K562 (cell line): ENCODE data around the gene MTG2. TPM values are rescaled to one million over a fixed set of nuclear protein-coding genes. Genes with fewer than 3 reads are reported as not detected.

Experiments used
- CEBPG ChIP-seq, 3 experiments: fragments of 200-800 bp in 1 of 3; sonication (Bioruptor generic) in 1 of 3; sonication (generic) in 1 of 3; formaldehyde crosslinking in 1 of 3; IDR thresholded peaks in 2 of 3; conservative IDR thresholded peaks in 1 of 3; 2 replicates each; pipeline versions ENCODE4 v1.6.1 to v1.8.0; 2016 to 2022; ENCODE audit warnings: missing compliant biosample characterization in 2 of 3, missing genetic modification characterization in 2 of 3, mild to moderate bottlenecking in 1 of 3, missing genetic modification reagents in 1 of 3
- HMGXB4 ChIP-seq: sonication (generic); formaldehyde crosslinking; IDR thresholded peaks from 2 replicates; pipeline ENCODE4 v1.8.1; 2023; ENCODE audit warnings: mild to moderate bottlenecking, missing genetic modification reagents
- IRF1 ChIP-seq: sonication (generic); formaldehyde crosslinking; IDR thresholded peaks from 2 replicates; pipeline ENCODE4 v1.8.0; 2022; ENCODE audit warnings: missing genetic modification reagents, mild to moderate bottlenecking, borderline replicate concordance
- MNT ChIP-seq, 2 experiments: fragments of 450-650 bp; conservative IDR thresholded peaks; 2 replicates each; pipeline ENCODE4 v1.6.1; 2017; ENCODE audit warnings: mild to moderate bottlenecking in 2 of 2, moderate library complexity in 2 of 2
- SNAPC5 ChIP-seq: fragments of 250-450 bp; sonication (Bioruptor Pico); IDR thresholded peaks from 2 replicates; pipeline ENCODE4 v1.8.0; 2021; ENCODE audit warnings: moderate library complexity, mild to moderate bottlenecking, inconsistent platforms
- SRF ChIP-seq, 2 experiments: fragments of 250-450, 450-650 bp in 1 of 2; sonication (Bioruptor Pico) in 1 of 2; sonication (generic) in 1 of 2; formaldehyde crosslinking; IDR thresholded peaks; 2 replicates each; pipeline versions ENCODE4 v1.5.0 to v1.5.1; 2020 to 2022; ENCODE audit warnings: mild to moderate bottlenecking in 1 of 2, missing genetic modification reagents in 1 of 2
- TAF1 ChIP-seq: IDR thresholded peaks from 2 replicates; pipeline ENCODE4 v1.6.1; 2011; ENCODE audit warnings: mild to moderate bottlenecking, low read length, moderate library complexity; ENCODE audit not compliant: insufficient read depth, control insufficient read depth, severe bottlenecking; ENCODE audit errors: extremely low read depth
- UBTF ChIP-seq, 2 experiments: IDR thresholded peaks; 2 replicates each; pipeline ENCODE4 v1.6.1; 2012; ENCODE audit warnings: improper control_type of control experiment in 2 of 2, low read depth in 2 of 2, low read length in 2 of 2, borderline replicate concordance in 1 of 2
- VEZF1 ChIP-seq: fragments of 200-800 bp; sonication (Bioruptor generic); IDR thresholded peaks from 2 replicates; pipeline ENCODE4 v1.6.1; 2017; ENCODE audit warnings: missing genetic modification characterization, missing compliant biosample characterization
- ZNF175 ChIP-seq: fragments of 200-800 bp; sonication (Bioruptor generic); IDR thresholded peaks from 2 replicates; pipeline ENCODE4 v1.6.1; 2016; ENCODE audit warnings: low read depth, mild to moderate bottlenecking, missing genetic modification characterization, missing compliant biosample characterization
- ZNF280A ChIP-seq: fragments of 450-650 bp; IDR thresholded peaks from 2 replicates; pipeline ENCODE4 v1.6.1; 2018; ENCODE audit warnings: mild to moderate bottlenecking, low read depth; ENCODE audit not compliant: partially characterized antibody
- ZNF347 ChIP-seq: fragments of 450-650 bp; formaldehyde crosslinking; IDR thresholded peaks from 2 replicates; pipeline ENCODE4 v1.4.0; 2020; ENCODE audit warnings: low read depth, mild to moderate bottlenecking, moderate library complexity
- polyA plus RNA-seq, 8 experiments: library from polyadenylated mRNA; depleted of rRNA in 4 of 8; stranded (reverse) in 5 of 8; unstranded in 3 of 8; fragments of >200 nt; fragmentation: Nextera tagmentation in 2 of 8; fragmentation: Illumina TruSeq in 1 of 8; extraction: Ambion mirVana in 2 of 8; extraction: Trizol in 1 of 8; gene quantifications; 2 replicates each; pipeline versions ENCODE4 v1.2.1 to v1.2.3, GENCODE V29; 2011 to 2014; ENCODE audit warnings: inconsistent platforms in 1 of 8, missing spikeins in 1 of 8
- total RNA-seq, 7 experiments: library from RNA; depleted of rRNA in 6 of 7; stranded (reverse); fragments of >200 nt in 6 of 7; fragmentation: Illumina TruSeq in 2 of 7; extraction: Trizol in 2 of 7; gene quantifications; 2 replicates each; pipeline versions ENCODE4 v1.2.1 to v1.2.3, GENCODE V29; 2011 to 2021; ENCODE audit warnings: low replicate concordance in 1 of 7

The MTG2 gene
- total and polyA plus RNA-seq, 9 of the 15 experiments (the other 6 are each of a cell fraction or from before 2014, with no cell fraction given) = 8.7 to 67.5 (median 44.5) TPM

- no peak for TF ChIP-seq IRF1
- peak; percentile 77 for TF ChIP-seq VEZF1
- no peak for TF ChIP-seq SNAPC5 (CRISPR knock-in tag)
- TF ChIP-seq UBTF (IDR thresholded peaks at IDR 0.05; ENCODE audit: borderline replicate concordance in 1 of 2, low read depth in 2 of 2, low read length in 2 of 2) = peak; percentile 88 to 96; a peak in 3 of 4 replicates
- peak; percentile 55 to 89; a peak in 3 of 4 replicates for TF ChIP-seq MNT (conservative IDR thresholded peaks at IDR 0.05)
- TF ChIP-seq ZNF347 (CRISPR knock-in tag) = no peak
- TF ChIP-seq SRF (CRISPR knock-in tag; IDR thresholded peaks at IDR 0.05) = no peak
- no peak for TF ChIP-seq ZNF280A
- TF ChIP-seq HMGXB4 (CRISPR knock-in tag) = no peak; the same call in 1 of the 2 replicates
- no peak for TF ChIP-seq ZNF175 (CRISPR knock-in tag)
- no peak for TF ChIP-seq CEBPG (CRISPR knock-in tag; IDR thresholded peaks at IDR 0.05)
- TF ChIP-seq CEBPG (tag; conservative IDR thresholded peaks at IDR 0.05 in 1 of 2, IDR thresholded peaks at IDR 0.05 in 1 of 2) = no peak
- TF ChIP-seq TAF1 = peak; percentile 93
These were observed at the start of gene MTG2 (continued) for GRCh38 chr20:62182469-62183425.
